ENCODE measurements around the gene DHCR7. TPM values are rescaled to one million over a fixed set of nuclear protein-coding genes. Genes with fewer than 3 reads are reported as not detected.

DHCR7 gene
- total RNA-seq = 94.8 to 110 TPM (median 98.2 TPM) in 3 replicates

- no peak for TF ChIP-seq CTCF (IDR thresholded peaks at IDR 0.05; ENCODE audit: unreplicated experiment)
- Mint-ChIP-seq H3K36me3 (peaks cover 25% of the 10 kb centered on the region), H3K27ac (peak within 1 kb of the TSS; percentile 90), H3K27me3 (ENCODE audit: low read depth) (no peaks in the 10 kb centered on the region), H3K4me3 (peak within 1 kb of the TSS; percentile 91), H3K4me1 (peaks cover 46% of the 10 kb centered on the region), H3K9me3 (peaks cover 7% of the 10 kb centered on the region)
- peak; percentile 94 to 96 for DNase-seq (ENCODE audit: low spot score in 2 of 2, unreplicated experiment in 2 of 2)
These were observed at the start of gene DHCR7 for GRCh38 chr11:71448257-71449171. Gene DHCR7, minus strand, starts transcription at chr11:71448393. Its CDS starts 3,441 bp downstream, at chr11:71444952.

GRCh38 chr11:71496421-71496820, 48.2 kb upstream of the DHCR7 start:
- H3K4me3 Mint-ChIP-seq = no peak overlapping the region
- H3K4me1 Mint-ChIP-seq = no peaks in the 10 kb centered on the region
- no peak overlapping the region for H3K27ac Mint-ChIP-seq
- H3K9me3 Mint-ChIP-seq = no peaks in the 10 kb centered on the region
- DNase-seq (ENCODE audit: low spot score in 2 of 2, unreplicated experiment in 2 of 2) = peak in 1 of 2 experiments; percentile 10
- no peak for TF ChIP-seq CTCF (IDR thresholded peaks at IDR 0.05; ENCODE audit: unreplicated experiment)
- no peaks in the 10 kb centered on the region for H3K27me3 Mint-ChIP-seq (ENCODE audit: low read depth)
- H3K36me3 Mint-ChIP-seq = peaks cover 39% of the 10 kb centered on the region

GRCh38 chr11:71495286-71496230, 47.4 kb upstream of the DHCR7 start:
- no peaks in the 10 kb centered on the region for H3K4me1 Mint-ChIP-seq
- no peak overlapping the region for H3K4me3 Mint-ChIP-seq
- peaks cover 39% of the 10 kb centered on the region for H3K36me3 Mint-ChIP-seq
- H3K27ac Mint-ChIP-seq = no peak overlapping the region
- TF ChIP-seq CTCF (IDR thresholded peaks at IDR 0.05; ENCODE audit: unreplicated experiment) = no peak
- no peaks in the 10 kb centered on the region for H3K9me3 Mint-ChIP-seq
- H3K27me3 Mint-ChIP-seq (ENCODE audit: low read depth) = no peaks in the 10 kb centered on the region
- peak in 1 of 2 experiments; percentile 13 for DNase-seq (ENCODE audit: low spot score in 2 of 2, unreplicated experiment in 2 of 2)

GRCh38 chr11:71491940-71492339, 43.7 kb upstream of the DHCR7 start:
- Mint-ChIP-seq H3K4me1 (peaks cover 23% of the 10 kb centered on the region), H3K4me3 (no peak overlapping the region), H3K9me3 (no peaks in the 10 kb centered on the region), H3K27ac (no peak overlapping the region), H3K27me3 (ENCODE audit: low read depth) (no peaks in the 10 kb centered on the region), H3K36me3 (peaks cover 39% of the 10 kb centered on the region)
- DNase-seq (ENCODE audit: low spot score in 2 of 2, unreplicated experiment in 2 of 2) = peak in 1 of 2 experiments; percentile 20
- TF ChIP-seq CTCF (IDR thresholded peaks at IDR 0.05; ENCODE audit: unreplicated experiment) = no peak

GRCh38 chr11:71491531-71491930, 43.3 kb upstream of the DHCR7 start:
- peaks cover 36% of the 10 kb centered on the region for H3K36me3 Mint-ChIP-seq

More at GRCh38 chr11:71491531-71491930, 43.3 kb upstream of the DHCR7 start:
- no peak for TF ChIP-seq CTCF (IDR thresholded peaks at IDR 0.05; ENCODE audit: unreplicated experiment)
- Mint-ChIP-seq H3K27ac (no peak overlapping the region), H3K27me3 (ENCODE audit: low read depth) (no peaks in the 10 kb centered on the region), H3K4me3 (no peak overlapping the region), H3K4me1 (peaks cover 23% of the 10 kb centered on the region), H3K9me3 (no peaks in the 10 kb centered on the region)
- DNase-seq (ENCODE audit: low spot score in 2 of 2, unreplicated experiment in 2 of 2) = peak in 1 of 2 experiments; percentile 28

Data from mesothelial cell of epicardium (in vitro differentiated cells).